Mucosa of rectum (tissue), 2 donors: Measurements from ENCODE around the gene TSPYL4.

ENCODE experiments used
- H3K27ac ChIP-seq, 2 donors: one replicate each; pipeline ENCODE4 v1.7.0; 2013; ENCODE audit warnings: inconsistent platforms in 2 of 2, low read depth in 2 of 2, low read length in 2 of 2
- H3K27me3 ChIP-seq, 2 donors: one replicate each; pipeline ENCODE4 v1.7.0; 2013; ENCODE audit warnings: low read length in 2 of 2; ENCODE audit not compliant: control insufficient read depth in 2 of 2, insufficient read depth in 2 of 2
- H3K36me3 ChIP-seq, 2 donors: one replicate each; pipeline ENCODE4 v1.7.0; 2013; ENCODE audit warnings: low read length in 2 of 2; ENCODE audit not compliant: control insufficient read depth in 2 of 2, insufficient read depth in 2 of 2
- H3K4me1 ChIP-seq, 2 donors: one replicate each; pipeline ENCODE4 v1.7.0; 2013; ENCODE audit warnings: low read length in 2 of 2, mild to moderate bottlenecking in 1 of 2; ENCODE audit not compliant: control insufficient read depth in 2 of 2, insufficient read depth in 2 of 2
- H3K4me3 ChIP-seq, 2 donors: one replicate each; pipeline ENCODE4 v1.7.0; 2013; ENCODE audit warnings: low read length in 2 of 2
- H3K9ac ChIP-seq, 2 donors: one replicate each; pipeline ENCODE4 v1.7.0; 2013; ENCODE audit warnings: low read length in 2 of 2, low read depth in 1 of 2, mild to moderate bottlenecking in 1 of 2
- H3K9me3 ChIP-seq, 2 donors: one replicate each; pipeline ENCODE4 v1.7.0; 2013; ENCODE audit warnings: low read length in 2 of 2; ENCODE audit not compliant: control insufficient read depth in 2 of 2
- donor health status: healthy.
- donor health status: Normal muscosa, but diverticular disease.

TSPYL4 gene

DNA sequence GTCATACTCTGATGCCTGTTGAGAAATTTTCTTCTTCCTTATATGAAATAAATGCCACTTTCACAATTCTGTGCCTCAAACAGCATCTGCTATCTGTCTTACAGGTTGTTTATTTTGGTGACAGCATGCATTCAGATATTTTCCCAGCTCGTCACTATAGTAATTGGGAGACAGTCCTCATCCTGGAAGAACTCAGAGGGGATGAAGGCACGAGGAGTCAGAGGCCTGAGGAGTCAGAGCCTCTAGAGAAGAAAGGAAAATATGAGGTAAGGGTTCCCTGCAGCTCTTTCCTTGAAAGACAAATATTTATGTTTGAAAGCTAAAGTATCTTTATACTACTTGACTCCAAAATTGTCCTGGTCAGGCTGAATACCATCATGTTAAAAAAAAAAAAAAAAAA is 15.8 kb downstream of the TSPYL4 start:
- H3K9ac ChIP-seq = no peak overlapping the region
- no peaks in the 10 kb centered on the region for H3K4me1 ChIP-seq
- H3K36me3 ChIP-seq = peaks cover 8 to 13% of the 10 kb centered on the region in 2 donors
- no peak overlapping the region for H3K4me3 ChIP-seq
- H3K9me3 ChIP-seq = no peaks in the 10 kb centered on the region
- no peak overlapping the region for H3K27ac ChIP-seq
- H3K27me3 ChIP-seq = no peaks in the 10 kb centered on the region

DNA sequence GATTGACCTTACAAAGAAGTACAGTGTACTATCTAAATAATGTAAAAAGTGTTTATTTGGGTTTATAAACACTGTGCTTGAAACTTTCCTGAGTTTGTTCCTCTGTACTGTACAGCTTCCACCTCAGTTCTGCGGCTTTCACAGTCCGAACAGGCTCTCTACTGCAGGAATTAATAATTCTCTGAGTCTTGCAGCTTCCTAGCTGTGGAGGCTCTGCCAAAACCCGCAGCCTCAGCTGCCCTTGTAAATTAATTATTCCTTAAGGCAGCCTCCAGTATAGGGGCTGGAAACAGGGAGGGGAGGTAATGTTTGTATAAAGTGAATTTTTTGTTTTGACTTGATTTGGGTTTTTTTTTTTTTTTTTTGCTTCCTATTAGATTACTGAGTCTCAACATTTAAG is 19.2 kb downstream of the TSPYL4 start:
- Histone ChIP-seq H3K9me3 (no peaks in the 10 kb centered on the region), H3K4me1 (no peaks in the 10 kb centered on the region), H3K4me3 (no peak overlapping the region), H3K36me3 (peaks cover 8 to 15% of the 10 kb centered on the region in 2 donors), H3K27me3 (no peaks in the 10 kb centered on the region), H3K27ac (no peak overlapping the region), H3K9ac (no peak overlapping the region)

DNA sequence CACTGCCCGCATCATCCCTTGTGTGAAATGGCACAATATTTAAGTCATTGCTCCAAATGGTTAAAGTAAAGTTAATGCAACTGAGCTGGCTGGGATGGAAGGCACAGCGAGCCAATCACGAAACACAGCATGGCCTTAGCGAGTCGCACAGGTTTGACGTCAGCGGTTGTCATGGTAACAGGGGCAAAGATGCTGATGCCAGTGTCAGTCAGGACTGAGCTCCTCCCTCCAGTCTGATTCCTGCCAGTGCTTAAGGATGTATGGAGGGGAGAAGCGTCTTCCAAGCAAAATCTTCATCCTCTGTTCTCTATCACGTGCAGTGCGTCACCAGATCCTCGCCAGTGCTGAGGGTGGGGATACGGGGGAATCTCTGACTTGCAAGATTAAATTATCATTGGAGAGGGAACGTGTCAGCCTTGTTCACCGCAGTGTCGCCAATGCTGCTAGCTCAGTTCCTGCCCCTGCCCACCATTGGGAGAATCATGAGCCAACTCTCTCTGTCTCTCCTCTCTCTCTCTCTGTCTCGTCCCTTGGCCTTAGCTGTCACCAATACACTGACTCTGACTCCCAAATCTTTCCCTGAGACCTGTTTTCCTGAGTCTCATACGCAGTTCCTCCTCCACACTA is 24.5 kb downstream of the TSPYL4 start:
- peak overlapping the region in 1 of 2 donors; percentile 26 for H3K4me3 ChIP-seq
- H3K27me3 ChIP-seq = no peaks in the 10 kb centered on the region
- no peak overlapping the region for H3K27ac ChIP-seq
- no peaks in the 10 kb centered on the region for H3K9me3 ChIP-seq
- peaks cover 0 to 6% of the 10 kb centered on the region in 2 donors for H3K36me3 ChIP-seq
- H3K9ac ChIP-seq = no peak overlapping the region
- no peaks in the 10 kb centered on the region for H3K4me1 ChIP-seq

DNA sequence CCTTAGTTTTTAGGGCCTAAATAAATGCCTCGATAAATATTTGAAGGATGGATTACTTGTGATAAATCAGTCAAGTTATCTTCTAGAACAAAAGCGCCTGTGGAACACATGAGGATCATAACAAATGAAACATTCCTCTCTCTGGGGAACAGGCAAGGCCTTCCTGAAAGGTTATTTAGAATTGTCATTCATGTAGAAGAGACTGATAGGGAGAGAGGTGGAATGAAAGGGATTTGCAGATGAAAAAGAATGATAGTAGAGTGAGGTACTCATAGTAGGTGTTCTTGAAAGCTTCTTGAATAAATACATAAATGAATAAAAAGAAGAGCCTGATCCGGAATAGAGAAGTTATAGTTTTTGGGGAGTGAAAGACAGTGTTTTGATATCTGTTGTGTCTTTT is 30.5 kb downstream of the TSPYL4 start:
- Histone ChIP-seq H3K27me3 (no peaks in the 10 kb centered on the region), H3K27ac (no peak overlapping the region), H3K36me3 (peaks cover 3 to 9% of the 10 kb centered on the region in 2 donors), H3K4me1 (no peaks in the 10 kb centered on the region), H3K4me3 (no peak overlapping the region), H3K9ac (no peak overlapping the region), H3K9me3 (no peaks in the 10 kb centered on the region)

DNA sequence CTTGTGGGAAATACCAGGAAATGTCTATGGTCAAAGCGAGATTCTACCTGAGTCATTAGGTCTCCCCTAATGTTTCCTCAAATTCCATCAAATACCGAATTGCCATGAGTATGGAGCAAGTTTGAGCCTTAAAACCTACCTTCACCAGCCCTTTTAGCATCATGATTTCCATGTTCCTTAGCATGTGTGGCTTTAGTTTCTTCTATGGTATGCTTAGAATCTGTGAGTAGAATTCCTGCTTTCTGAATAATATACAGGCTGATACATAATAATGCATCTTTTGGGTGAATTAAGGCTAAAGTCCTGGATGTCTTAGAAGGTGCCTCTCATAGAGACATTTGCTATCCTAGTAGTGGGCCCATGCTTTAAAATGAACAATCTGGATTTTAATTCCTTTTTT is 32.0 kb downstream of the TSPYL4 start:
- Histone ChIP-seq H3K36me3 (peaks cover 3 to 9% of the 10 kb centered on the region in 2 donors), H3K4me3 (no peak overlapping the region), H3K4me1 (no peaks in the 10 kb centered on the region), H3K27ac (no peak overlapping the region), H3K27me3 (no peaks in the 10 kb centered on the region), H3K9me3 (no peaks in the 10 kb centered on the region), H3K9ac (no peak overlapping the region)

DNA sequence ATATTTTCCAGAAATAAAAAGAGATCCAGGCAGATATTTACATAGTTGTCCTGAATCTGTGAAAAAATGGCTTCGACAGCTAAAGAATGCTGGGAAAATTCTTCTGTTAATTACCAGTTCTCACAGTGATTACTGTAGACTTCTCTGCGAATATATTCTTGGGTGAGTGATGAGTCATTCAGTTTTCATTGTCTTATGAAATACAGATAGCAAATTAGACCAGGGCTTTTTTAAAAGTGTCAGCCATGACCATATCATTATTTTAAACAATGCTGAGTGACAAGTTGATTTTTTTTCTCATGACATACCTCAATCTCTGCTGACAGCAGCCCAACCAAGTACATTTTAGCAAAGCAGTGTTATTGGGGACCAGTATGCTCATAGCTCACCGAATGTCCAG is 32.8 kb downstream of the TSPYL4 start:
- H3K36me3 ChIP-seq = peaks cover 3 to 9% of the 10 kb centered on the region in 2 donors
- no peak overlapping the region for H3K27ac ChIP-seq
- H3K27me3 ChIP-seq = no peaks in the 10 kb centered on the region
- no peak overlapping the region for H3K9ac ChIP-seq
- H3K4me1 ChIP-seq = no peaks in the 10 kb centered on the region
- no peak overlapping the region for H3K4me3 ChIP-seq
- no peaks in the 10 kb centered on the region for H3K9me3 ChIP-seq

DNA sequence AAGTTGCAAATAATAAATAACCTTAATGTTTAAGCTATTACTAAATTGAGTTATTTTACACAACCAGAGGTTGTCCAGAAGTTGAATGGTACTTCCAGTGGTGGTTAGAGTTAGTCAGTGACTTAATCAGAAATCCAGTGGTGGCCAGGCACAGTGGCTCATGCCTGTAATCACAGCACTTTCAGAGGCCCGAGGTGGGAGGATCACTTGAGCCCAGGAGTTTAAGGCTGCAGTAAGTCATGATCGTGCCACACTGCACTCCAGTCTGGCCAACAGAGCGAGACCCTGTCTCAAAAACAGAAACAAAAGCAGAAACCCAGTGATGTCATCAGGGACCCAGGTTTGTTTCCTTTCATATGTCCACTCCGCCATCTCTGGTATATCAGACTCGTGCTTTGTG is 35.0 kb downstream of the TSPYL4 start:
- no peaks in the 10 kb centered on the region for H3K9me3 ChIP-seq
- no peak overlapping the region for H3K4me3 ChIP-seq

DNA sequence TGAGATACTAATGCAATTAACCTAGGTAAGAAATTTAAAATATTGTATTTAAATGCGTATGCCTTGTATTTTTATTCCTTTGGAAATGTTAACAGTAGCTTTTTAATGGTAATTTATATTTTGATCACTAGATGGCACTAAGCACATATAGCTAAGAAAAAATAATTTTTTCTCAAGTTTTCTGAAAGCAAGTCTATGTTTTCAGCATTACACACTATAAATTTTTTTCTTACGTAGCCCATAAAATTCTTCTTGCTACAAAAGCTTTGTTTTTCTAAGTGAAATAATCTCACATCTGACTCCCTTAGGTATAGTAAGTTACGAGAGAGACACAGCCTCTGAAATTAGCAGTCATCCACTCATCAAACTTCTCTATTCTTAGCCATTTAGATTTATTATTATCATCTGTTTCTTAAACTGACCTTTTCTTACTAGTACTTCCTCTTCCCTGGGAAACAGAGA is 35.7 kb downstream of the TSPYL4 start:
- Histone ChIP-seq H3K9me3 (no peaks in the 10 kb centered on the region), H3K4me1 (no peaks in the 10 kb centered on the region), H3K9ac (no peak overlapping the region), H3K27me3 (no peaks in the 10 kb centered on the region), H3K27ac (no peak overlapping the region), H3K36me3 (peaks cover 0 to 3% of the 10 kb centered on the region in 2 donors), H3K4me3 (no peak overlapping the region)

More for the DNA sequence above, 35.0 kb downstream of the TSPYL4 start:
- Histone ChIP-seq H3K36me3 (peaks cover 0 to 3% of the 10 kb centered on the region in 2 donors), H3K27me3 (no peaks in the 10 kb centered on the region), H3K4me1 (no peaks in the 10 kb centered on the region), H3K27ac (no peak overlapping the region), H3K9ac (no peak overlapping the region)

DNA sequence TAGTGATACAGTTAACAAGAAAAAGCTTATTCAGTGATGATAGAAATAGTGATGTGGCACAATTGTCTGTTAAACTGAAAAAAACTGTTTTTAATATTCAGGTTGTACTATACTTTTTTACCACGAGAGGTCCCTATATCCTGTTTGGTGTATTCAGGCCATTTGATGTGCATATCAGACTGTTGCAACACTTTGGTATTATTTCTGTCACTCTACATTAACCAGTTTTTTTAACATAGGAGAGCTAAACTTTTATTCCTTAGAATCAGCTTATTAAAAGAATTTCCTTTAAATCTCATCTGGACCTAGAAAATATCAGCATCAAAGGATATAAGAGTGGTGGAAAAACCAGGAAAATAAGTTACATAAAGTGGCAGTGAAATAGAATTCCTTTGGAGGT is 36.8 kb downstream of the TSPYL4 start:
- no peak overlapping the region for H3K4me3 ChIP-seq
- no peaks in the 10 kb centered on the region for H3K4me1 ChIP-seq
- no peaks in the 10 kb centered on the region for H3K9me3 ChIP-seq
- H3K9ac ChIP-seq = no peak overlapping the region
- no peak overlapping the region for H3K27ac ChIP-seq
- no peaks in the 10 kb centered on the region for H3K27me3 ChIP-seq
- H3K36me3 ChIP-seq = peaks cover 0 to 3% of the 10 kb centered on the region in 2 donors

DNA sequence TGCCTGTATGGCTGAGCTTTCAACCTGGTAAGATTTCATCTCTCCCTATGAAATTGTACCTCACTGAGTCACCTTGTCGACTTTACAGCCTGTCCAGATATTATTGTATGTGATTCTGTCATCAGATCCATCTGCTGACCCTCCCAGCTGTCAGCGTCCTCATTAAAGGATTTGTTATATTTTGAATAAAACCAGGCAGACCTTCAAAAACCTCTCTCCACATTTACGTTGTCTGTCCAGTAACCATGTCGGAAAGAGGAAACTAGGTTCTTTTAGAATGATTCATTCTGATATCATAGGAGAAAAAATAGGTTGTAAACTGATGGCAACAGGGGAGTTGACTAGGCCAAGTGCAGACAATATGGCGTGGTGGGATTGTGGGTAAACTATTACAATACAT is 38.5 kb downstream of the TSPYL4 start:
- H3K4me1 ChIP-seq = no peaks in the 10 kb centered on the region
- no peak overlapping the region for H3K27ac ChIP-seq
- H3K36me3 ChIP-seq = no peaks in the 10 kb centered on the region
- no peak overlapping the region for H3K9ac ChIP-seq
- H3K27me3 ChIP-seq = no peaks in the 10 kb centered on the region
- H3K9me3 ChIP-seq = no peaks in the 10 kb centered on the region
- no peak overlapping the region for H3K4me3 ChIP-seq
